HEK293 (cell line): Measurements from ENCODE around the gene TASP1.

ENCODE experiments used
- CTCF ChIA-PET: fragments of 350-600 bp; formaldehyde crosslinking; extraction: SDS; loops from one replicate; lab custom pipeline; 2021; ENCODE audit warnings: antibody characterized with exemption; lab: Yijun Ruan, JAX
- POLR2A ChIA-PET: fragments of 300-600 bp; formaldehyde crosslinking; extraction: SDS; loops from one replicate; lab custom pipeline; 2020; ENCODE audit warnings: antibody characterized with exemption, inconsistent platforms; lab: Yijun Ruan, JAX
- H3K27ac ChIP-seq: fragments of 200-500 bp; sonication (Bioruptor generic); 2 replicates; pipeline ENCODE4 v1.5.1; 2014; ENCODE audit warnings: low read depth, low read length, control low read depth, inconsistent platforms; ENCODE audit errors: extremely low read depth
- H3K36me3 ChIP-seq, 2 experiments: fragments of 200-500 bp in 1 of 2; sonication (Bioruptor generic) in 1 of 2; 1 replicate in 1 of 2; 2 replicates in 1 of 2; pipeline ENCODE4 v1.5.1; 2014 to 2017; ENCODE audit warnings: inconsistent platforms in 2 of 2, low read length in 2 of 2; ENCODE audit not compliant: control insufficient read depth in 2 of 2, insufficient read depth in 1 of 2
- H3K4me1 ChIP-seq: fragments of 200-500 bp; sonication (Bioruptor generic); 2 replicates; pipeline ENCODE4 v1.5.1; 2014; ENCODE audit warnings: mild to moderate bottlenecking, low read length, inconsistent platforms; ENCODE audit not compliant: control insufficient read depth, insufficient read depth
- H3K4me3 ChIP-seq: 2 replicates; pipeline ENCODE4 v1.5.1; 2011; ENCODE audit warnings: low read depth, mild to moderate bottlenecking, control low read depth, low read length, moderate library complexity
- H3K9me3 ChIP-seq: fragments of 200-500 bp; sonication (Bioruptor generic); 2 replicates; pipeline ENCODE4 v1.5.1; 2014; ENCODE audit warnings: low read depth, low read length, inconsistent platforms; ENCODE audit not compliant: control insufficient read depth, insufficient read depth
- FEZF1 ChIP-seq: fragments of 450-650 bp; formaldehyde crosslinking; IDR thresholded peaks from 2 replicates; pipeline ENCODE4 v1.5.1; 2016; ENCODE audit warnings: missing biosample characterization, missing genetic modification characterization
- GLI4 ChIP-seq: fragments of 450-650 bp; formaldehyde crosslinking; IDR thresholded peaks from 2 replicates; pipeline ENCODE4 v1.5.1; 2016; ENCODE audit warnings: missing biosample characterization, missing genetic modification characterization
- GLIS1 ChIP-seq: fragments of 450-650 bp; formaldehyde crosslinking; IDR thresholded peaks from 2 replicates; pipeline ENCODE4 v1.5.1; 2016; ENCODE audit warnings: missing biosample characterization, missing genetic modification characterization
- KLF7 ChIP-seq: fragments of 450-650 bp; formaldehyde crosslinking; IDR thresholded peaks from 2 replicates; pipeline ENCODE4 v1.5.1; 2016; ENCODE audit warnings: missing biosample characterization, missing genetic modification characterization, borderline replicate concordance
- KLF9 ChIP-seq: fragments of 450-650 bp; formaldehyde crosslinking; IDR thresholded peaks from 2 replicates; pipeline ENCODE4 v1.5.1; 2016; ENCODE audit warnings: missing biosample characterization, missing genetic modification characterization, low read depth
- SETDB1 ChIP-seq: IDR thresholded peaks from one replicate; pipeline ENCODE4 v1.6.1; 2017; ENCODE audit warnings: mild to moderate bottlenecking, low read length, moderate library complexity, mixed read lengths; ENCODE audit not compliant: insufficient read length
- ZBTB20 ChIP-seq: fragments of 450-650 bp; formaldehyde crosslinking; IDR thresholded peaks from 2 replicates; pipeline ENCODE4 v1.5.1; 2016; ENCODE audit warnings: missing biosample characterization, missing genetic modification characterization
- ZFP41 ChIP-seq: fragments of 450-650 bp; formaldehyde crosslinking; IDR thresholded peaks from 2 replicates; pipeline ENCODE4 v1.5.1; 2016; ENCODE audit warnings: missing biosample characterization, missing genetic modification characterization, borderline replicate concordance
- ZNF121 ChIP-seq: fragments of 450-650 bp; formaldehyde crosslinking; IDR thresholded peaks from 2 replicates; pipeline ENCODE4 v1.5.1; 2016; ENCODE audit warnings: missing biosample characterization, missing genetic modification characterization
- ZNF157 ChIP-seq: fragments of 450-650 bp; formaldehyde crosslinking; IDR thresholded peaks from 2 replicates; pipeline ENCODE4 v1.5.1; 2016; ENCODE audit warnings: missing biosample characterization, missing genetic modification characterization
- ZNF221 ChIP-seq: fragments of 450-650 bp; formaldehyde crosslinking; IDR thresholded peaks from 2 replicates; pipeline ENCODE4 v1.5.1; 2017; ENCODE audit warnings: missing biosample characterization, missing genetic modification characterization, borderline replicate concordance
- ZNF350 ChIP-seq: fragments of 450-650 bp; formaldehyde crosslinking; IDR thresholded peaks from 2 replicates; pipeline ENCODE4 v1.5.0; 2017; ENCODE audit warnings: missing biosample characterization, mild to moderate bottlenecking, missing genetic modification characterization
- ZNF48 ChIP-seq: fragments of 450-650 bp; formaldehyde crosslinking; IDR thresholded peaks from 2 replicates; pipeline ENCODE4 v1.5.1; 2016; ENCODE audit warnings: missing biosample characterization, missing genetic modification characterization
- ZNF585B ChIP-seq: fragments of 450-650 bp; formaldehyde crosslinking; IDR thresholded peaks from 2 replicates; pipeline ENCODE4 v1.5.1; 2016; ENCODE audit warnings: missing biosample characterization, missing genetic modification characterization
- ZNF777 ChIP-seq: fragments of 450-650 bp; formaldehyde crosslinking; IDR thresholded peaks from 2 replicates; pipeline ENCODE4 v1.5.1; 2017; ENCODE audit warnings: missing biosample characterization, missing genetic modification characterization, borderline replicate concordance
- ZSCAN16 ChIP-seq: fragments of 450-650 bp; formaldehyde crosslinking; IDR thresholded peaks from 2 replicates; pipeline ENCODE4 v1.5.1; 2016; ENCODE audit warnings: missing biosample characterization, missing genetic modification characterization
- TF ChIP-seq, protein P1 (sequence below): sonication (generic); formaldehyde crosslinking; IDR thresholded peaks from 2 replicates; pipeline ENCODE4 v1.8.1; 2022; ENCODE audit warnings: mild to moderate bottlenecking, moderate library complexity, missing genetic modification reagents
- TF ChIP-seq, protein P2 (sequence below): fragments of 450-650 bp; formaldehyde crosslinking; IDR thresholded peaks from 2 replicates; pipeline ENCODE4 v1.5.1; 2016; ENCODE audit warnings: missing biosample characterization, missing genetic modification characterization
- TF ChIP-seq, protein P3 (sequence below): fragments of 450-650 bp; formaldehyde crosslinking; IDR thresholded peaks from 2 replicates; pipeline ENCODE4 v1.5.1; 2016; ENCODE audit warnings: missing biosample characterization, missing genetic modification characterization
- TF ChIP-seq, protein P4 (sequence below): fragments of 450-650 bp; formaldehyde crosslinking; IDR thresholded peaks from 2 replicates; pipeline ENCODE4 v1.5.1; 2017; ENCODE audit warnings: missing biosample characterization, mild to moderate bottlenecking, missing genetic modification characterization, moderate library complexity
- TF ChIP-seq, protein P5 (sequence below): fragments of 450-650 bp; formaldehyde crosslinking; IDR thresholded peaks from 2 replicates; pipeline ENCODE4 v1.5.1; 2017; ENCODE audit warnings: missing biosample characterization, missing genetic modification characterization
- TF ChIP-seq, protein P6 (sequence below): fragments of 450-650 bp; formaldehyde crosslinking; IDR thresholded peaks from 2 replicates; pipeline ENCODE4 v1.5.1; 2017; ENCODE audit warnings: missing biosample characterization, missing genetic modification characterization
- TF ChIP-seq, protein P7 (sequence below): fragments of 450-650 bp; formaldehyde crosslinking; IDR thresholded peaks from 2 replicates; pipeline ENCODE4 v1.5.1; 2017; ENCODE audit warnings: missing biosample characterization, missing genetic modification characterization

The TASP1 gene

DNA sequence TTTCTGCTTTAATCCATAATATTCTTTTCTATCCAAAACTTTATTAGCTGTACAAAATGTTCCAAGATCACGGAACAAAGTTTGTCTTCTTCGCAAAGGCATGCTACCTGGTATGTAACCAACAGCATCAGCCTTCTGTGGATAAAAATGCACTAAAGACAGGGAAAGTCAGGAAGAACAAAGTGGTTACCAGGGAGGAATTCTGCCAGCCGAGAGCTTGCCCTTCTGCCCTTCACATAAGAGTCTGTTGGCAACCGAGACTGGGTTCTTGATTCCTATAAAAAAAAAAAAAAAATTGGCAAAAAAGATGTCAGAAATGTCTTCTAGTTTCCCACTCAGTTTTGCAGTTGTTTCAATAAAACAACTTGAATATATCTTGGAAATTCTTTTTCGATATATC is 58.0 kb downstream of the TASP1 start:
- Histone ChIP-seq H3K27ac (no peak overlapping the region), H3K9me3 (no peaks in the 10 kb centered on the region), H3K36me3 (peaks cover 1 to 26% of the 10 kb centered on the region in 2 experiments; a peak in 2 of 3 replicates), H3K4me1 (no peaks in the 10 kb centered on the region), H3K4me3 (no peak overlapping the region)
- ChIA-PET POLR2A (no interaction called here), CTCF (no interaction called here)
- TF ChIP-seq ZNF350 (tag by site-specific recombination) = no peak
- TF ChIP-seq ZNF157 = no peak
- no peak for TF ChIP-seq ZNF121 (tag by site-specific recombination)
- no peak for TF ChIP-seq ZBTB20 (tag by site-specific recombination)
- no peak for TF ChIP-seq ZNF48 (tag by site-specific recombination)
- no peak for TF ChIP-seq SETDB1
- no peak for TF ChIP-seq GLIS1 (tag by site-specific recombination)
- TF ChIP-seq, protein P1, sequence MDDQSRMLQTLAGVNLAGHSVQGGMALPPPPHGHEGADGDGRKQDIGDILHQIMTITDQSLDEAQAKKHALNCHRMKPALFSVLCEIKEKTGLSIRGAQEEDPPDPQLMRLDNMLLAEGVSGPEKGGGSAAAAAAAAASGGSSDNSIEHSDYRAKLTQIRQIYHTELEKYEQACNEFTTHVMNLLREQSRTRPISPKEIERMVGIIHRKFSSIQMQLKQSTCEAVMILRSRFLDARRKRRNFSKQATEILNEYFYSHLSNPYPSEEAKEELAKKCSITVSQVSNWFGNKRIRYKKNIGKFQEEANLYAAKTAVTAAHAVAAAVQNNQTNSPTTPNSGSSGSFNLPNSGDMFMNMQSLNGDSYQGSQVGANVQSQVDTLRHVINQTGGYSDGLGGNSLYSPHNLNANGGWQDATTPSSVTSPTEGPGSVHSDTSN (CRISPR knock-in tag) = no peak
- TF ChIP-seq ZSCAN16 (tag by site-specific recombination) = no peak
- no peak for TF ChIP-seq ZNF221 (tag by site-specific recombination)
- TF ChIP-seq ZFP41 (tag by site-specific recombination) = no peak
- TF ChIP-seq, protein P2, sequence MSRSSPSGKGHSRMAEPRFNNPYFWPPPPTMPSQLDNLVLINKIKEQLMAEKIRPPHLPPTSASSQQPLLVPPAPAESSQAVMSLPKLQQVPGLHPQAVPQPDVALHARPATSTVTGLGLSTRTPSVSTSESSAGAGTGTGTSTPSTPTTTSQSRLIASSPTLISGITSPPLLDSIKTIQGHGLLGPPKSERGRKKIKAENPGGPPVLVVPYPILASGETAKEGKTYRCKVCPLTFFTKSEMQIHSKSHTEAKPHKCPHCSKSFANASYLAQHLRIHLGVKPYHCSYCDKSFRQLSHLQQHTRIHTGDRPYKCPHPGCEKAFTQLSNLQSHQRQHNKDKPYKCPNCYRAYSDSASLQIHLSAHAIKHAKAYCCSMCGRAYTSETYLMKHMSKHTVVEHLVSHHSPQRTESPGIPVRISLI (tag by site-specific recombination) = no peak
- TF ChIP-seq GLI4 (tag by site-specific recombination) = no peak
- no peak for TF ChIP-seq ZNF585B

DNA sequence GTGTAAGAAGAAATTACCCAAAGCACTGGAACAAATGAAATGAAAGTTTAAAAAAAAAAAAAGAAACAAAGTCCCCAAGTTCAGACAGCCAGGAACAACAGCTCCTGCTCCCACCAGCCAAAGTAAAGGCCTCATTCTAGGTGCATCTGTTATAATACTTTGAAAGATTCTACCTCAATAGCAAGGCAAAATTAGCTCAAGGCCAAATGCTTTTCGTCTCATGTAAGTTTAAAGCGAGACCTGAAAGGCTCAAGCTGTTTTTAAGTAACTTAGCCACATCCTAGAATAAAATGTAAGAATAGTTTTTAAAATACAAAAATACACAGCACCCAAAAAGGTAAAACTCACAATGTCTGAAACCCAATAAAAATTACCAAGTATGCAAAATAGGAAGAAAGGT is 64.7 kb downstream of the TASP1 start:
- POLR2A ChIA-PET = no interaction called here
- Histone ChIP-seq H3K36me3 (peaks cover 0 to 11% of the 10 kb centered on the region in 2 experiments; a peak in 1 of 3 replicates), H3K4me3 (no peak overlapping the region), H3K4me1 (no peaks in the 10 kb centered on the region), H3K27ac (no peak overlapping the region), H3K9me3 (no peaks in the 10 kb centered on the region)
- CTCF ChIA-PET = interaction anchor here (0.7 to 1.2 kb wide), 2 partner anchors 27 to 913 kb away, joined by 3 to 4 read pairs; no protein-coding TSS in a partner anchor
- TF ChIP-seq KLF9 (tag by site-specific recombination) (no peak), FEZF1 (no peak), ZNF777 (tag by site-specific recombination) (no peak), KLF7 (tag by site-specific recombination) (no peak)
- TF ChIP-seq, protein P3, sequence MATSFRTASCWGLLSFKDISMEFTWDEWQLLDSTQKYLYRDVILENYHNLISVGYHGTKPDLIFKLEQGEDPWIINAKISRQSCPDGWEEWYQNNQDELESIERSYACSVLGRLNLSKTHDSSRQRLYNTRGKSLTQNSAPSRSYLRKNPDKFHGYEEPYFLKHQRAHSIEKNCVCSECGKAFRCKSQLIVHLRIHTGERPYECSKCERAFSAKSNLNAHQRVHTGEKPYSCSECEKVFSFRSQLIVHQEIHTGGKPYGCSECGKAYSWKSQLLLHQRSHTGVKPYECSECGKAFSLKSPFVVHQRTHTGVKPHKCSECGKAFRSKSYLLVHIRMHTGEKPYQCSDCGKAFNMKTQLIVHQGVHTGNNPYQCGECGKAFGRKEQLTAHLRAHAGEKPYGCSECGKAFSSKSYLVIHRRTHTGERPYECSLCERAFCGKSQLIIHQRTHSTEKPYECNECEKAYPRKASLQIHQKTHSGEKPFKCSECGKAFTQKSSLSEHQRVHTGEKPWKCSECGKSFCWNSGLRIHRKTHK = no peak
- TF ChIP-seq, protein P4, sequence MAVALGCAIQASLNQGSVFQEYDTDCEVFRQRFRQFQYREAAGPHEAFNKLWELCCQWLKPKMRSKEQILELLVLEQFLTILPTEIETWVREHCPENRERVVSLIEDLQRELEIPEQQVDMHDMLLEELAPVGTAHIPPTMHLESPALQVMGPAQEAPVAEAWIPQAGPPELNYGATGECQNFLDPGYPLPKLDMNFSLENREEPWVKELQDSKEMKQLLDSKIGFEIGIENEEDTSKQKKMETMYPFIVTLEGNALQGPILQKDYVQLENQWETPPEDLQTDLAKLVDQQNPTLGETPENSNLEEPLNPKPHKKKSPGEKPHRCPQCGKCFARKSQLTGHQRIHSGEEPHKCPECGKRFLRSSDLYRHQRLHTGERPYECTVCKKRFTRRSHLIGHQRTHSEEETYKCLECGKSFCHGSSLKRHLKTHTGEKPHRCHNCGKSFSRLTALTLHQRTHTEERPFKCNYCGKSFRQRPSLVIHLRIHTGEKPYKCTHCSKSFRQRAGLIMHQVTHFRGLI = no peak
- TF ChIP-seq, protein P5, sequence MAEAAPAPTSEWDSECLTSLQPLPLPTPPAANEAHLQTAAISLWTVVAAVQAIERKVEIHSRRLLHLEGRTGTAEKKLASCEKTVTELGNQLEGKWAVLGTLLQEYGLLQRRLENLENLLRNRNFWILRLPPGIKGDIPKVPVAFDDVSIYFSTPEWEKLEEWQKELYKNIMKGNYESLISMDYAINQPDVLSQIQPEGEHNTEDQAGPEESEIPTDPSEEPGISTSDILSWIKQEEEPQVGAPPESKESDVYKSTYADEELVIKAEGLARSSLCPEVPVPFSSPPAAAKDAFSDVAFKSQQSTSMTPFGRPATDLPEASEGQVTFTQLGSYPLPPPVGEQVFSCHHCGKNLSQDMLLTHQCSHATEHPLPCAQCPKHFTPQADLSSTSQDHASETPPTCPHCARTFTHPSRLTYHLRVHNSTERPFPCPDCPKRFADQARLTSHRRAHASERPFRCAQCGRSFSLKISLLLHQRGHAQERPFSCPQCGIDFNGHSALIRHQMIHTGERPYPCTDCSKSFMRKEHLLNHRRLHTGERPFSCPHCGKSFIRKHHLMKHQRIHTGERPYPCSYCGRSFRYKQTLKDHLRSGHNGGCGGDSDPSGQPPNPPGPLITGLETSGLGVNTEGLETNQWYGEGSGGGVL = no peak
- TF ChIP-seq, protein P6, sequence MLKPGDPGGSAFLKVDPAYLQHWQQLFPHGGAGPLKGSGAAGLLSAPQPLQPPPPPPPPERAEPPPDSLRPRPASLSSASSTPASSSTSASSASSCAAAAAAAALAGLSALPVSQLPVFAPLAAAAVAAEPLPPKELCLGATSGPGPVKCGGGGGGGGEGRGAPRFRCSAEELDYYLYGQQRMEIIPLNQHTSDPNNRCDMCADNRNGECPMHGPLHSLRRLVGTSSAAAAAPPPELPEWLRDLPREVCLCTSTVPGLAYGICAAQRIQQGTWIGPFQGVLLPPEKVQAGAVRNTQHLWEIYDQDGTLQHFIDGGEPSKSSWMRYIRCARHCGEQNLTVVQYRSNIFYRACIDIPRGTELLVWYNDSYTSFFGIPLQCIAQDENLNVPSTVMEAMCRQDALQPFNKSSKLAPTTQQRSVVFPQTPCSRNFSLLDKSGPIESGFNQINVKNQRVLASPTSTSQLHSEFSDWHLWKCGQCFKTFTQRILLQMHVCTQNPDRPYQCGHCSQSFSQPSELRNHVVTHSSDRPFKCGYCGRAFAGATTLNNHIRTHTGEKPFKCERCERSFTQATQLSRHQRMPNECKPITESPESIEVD (tag by site-specific recombination) = no peak
- TF ChIP-seq, protein P7, sequence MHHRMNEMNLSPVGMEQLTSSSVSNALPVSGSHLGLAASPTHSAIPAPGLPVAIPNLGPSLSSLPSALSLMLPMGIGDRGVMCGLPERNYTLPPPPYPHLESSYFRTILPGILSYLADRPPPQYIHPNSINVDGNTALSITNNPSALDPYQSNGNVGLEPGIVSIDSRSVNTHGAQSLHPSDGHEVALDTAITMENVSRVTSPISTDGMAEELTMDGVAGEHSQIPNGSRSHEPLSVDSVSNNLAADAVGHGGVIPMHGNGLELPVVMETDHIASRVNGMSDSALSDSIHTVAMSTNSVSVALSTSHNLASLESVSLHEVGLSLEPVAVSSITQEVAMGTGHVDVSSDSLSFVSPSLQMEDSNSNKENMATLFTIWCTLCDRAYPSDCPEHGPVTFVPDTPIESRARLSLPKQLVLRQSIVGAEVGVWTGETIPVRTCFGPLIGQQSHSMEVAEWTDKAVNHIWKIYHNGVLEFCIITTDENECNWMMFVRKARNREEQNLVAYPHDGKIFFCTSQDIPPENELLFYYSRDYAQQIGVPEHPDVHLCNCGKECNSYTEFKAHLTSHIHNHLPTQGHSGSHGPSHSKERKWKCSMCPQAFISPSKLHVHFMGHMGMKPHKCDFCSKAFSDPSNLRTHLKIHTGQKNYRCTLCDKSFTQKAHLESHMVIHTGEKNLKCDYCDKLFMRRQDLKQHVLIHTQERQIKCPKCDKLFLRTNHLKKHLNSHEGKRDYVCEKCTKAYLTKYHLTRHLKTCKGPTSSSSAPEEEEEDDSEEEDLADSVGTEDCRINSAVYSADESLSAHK = no peak
- TF ChIP-seq, protein P2 (tag by site-specific recombination) = no peak
